Astrocyte (in vitro differentiated cells and primary cell): ENCODE results near the gene RNF123. TPM values are rescaled to one million over a fixed set of nuclear protein-coding genes. Genes with fewer than 3 reads are reported as not detected.
"Not testable (repeated sequence)": the region's sequence is repeated elsewhere in the genome, so short reads cannot be mapped to it uniquely, and the experiment has no call there.

Source experiments
- DNase-seq: peaks from one replicate; pipeline ENCODE4 v3.0.0-alpha.2; 2010; ENCODE audit warnings: low read depth
- FAIRE-seq: peaks from 2 replicates; lab custom pipeline; 2011; peaks lifted over from hg19 to GRCh38; lab: Jason Lieb, UNC
- H2AFZ ChIP-seq: 2 replicates; pipeline ENCODE4 v1.6.0; 2012; ENCODE audit warnings: low read depth, low read length, inconsistent platforms
- H3K27ac ChIP-seq: 2 replicates; pipeline ENCODE4 v1.5.1; 2011; ENCODE audit warnings: low read depth, low read length, inconsistent platforms
- H3K27me3 ChIP-seq: 2 replicates; pipeline ENCODE4 v1.6.0; 2011; ENCODE audit warnings: low read length, inconsistent platforms; ENCODE audit not compliant: insufficient read depth
- H3K36me3 ChIP-seq: 2 replicates; pipeline ENCODE4 v1.5.1; 2011; ENCODE audit warnings: low read length, inconsistent platforms; ENCODE audit not compliant: insufficient read depth
- H3K4me1 ChIP-seq: 2 replicates; pipeline ENCODE4 v1.5.1; 2011; ENCODE audit warnings: low read length, inconsistent platforms; ENCODE audit not compliant: insufficient read depth
- H3K4me2 ChIP-seq: 2 replicates; pipeline ENCODE4 v1.6.0; 2012; ENCODE audit warnings: low read length, inconsistent platforms
- H3K4me3 ChIP-seq: 2 replicates; pipeline ENCODE4 v1.5.1; 2011; ENCODE audit warnings: low read depth, mild to moderate bottlenecking, low read length, inconsistent platforms; ENCODE audit not compliant: insufficient read depth
- H3K79me2 ChIP-seq: 2 replicates; pipeline ENCODE4 v1.6.0; 2012; ENCODE audit warnings: mild to moderate bottlenecking, low read length, inconsistent platforms; ENCODE audit not compliant: insufficient read depth
- H3K9ac ChIP-seq: 2 replicates; pipeline ENCODE4 v1.6.0; 2012; ENCODE audit warnings: mild to moderate bottlenecking, low read length, inconsistent platforms
- H3K9me3 ChIP-seq: 2 replicates; pipeline ENCODE4 v1.5.1; 2012; ENCODE audit warnings: low read depth, mild to moderate bottlenecking, low read length, inconsistent platforms; ENCODE audit not compliant: insufficient read depth
- H4K20me1 ChIP-seq: 2 replicates; pipeline ENCODE4 v1.6.0; 2012; ENCODE audit warnings: low read length, inconsistent platforms; ENCODE audit not compliant: insufficient read depth
- H3K27ac Mint-ChIP-seq: one replicate; pipeline ENCODE4 v1.8.0; 2021; ENCODE audit warnings: mild to moderate bottlenecking, mixed read lengths; ENCODE audit not compliant: unreplicated experiment
- H3K27me3 Mint-ChIP-seq: one replicate; pipeline ENCODE4 v1.8.0; 2021; ENCODE audit warnings: low read depth, mixed read lengths; ENCODE audit not compliant: unreplicated experiment
- H3K36me3 Mint-ChIP-seq: one replicate; pipeline ENCODE4 v1.8.0; 2021; ENCODE audit warnings: low read depth, mixed read lengths; ENCODE audit not compliant: unreplicated experiment
- H3K4me1 Mint-ChIP-seq: one replicate; pipeline ENCODE4 v1.8.0; 2021; ENCODE audit warnings: low read depth, mixed read lengths; ENCODE audit not compliant: unreplicated experiment
- H3K4me3 Mint-ChIP-seq: one replicate; pipeline ENCODE4 v1.8.0; 2021; ENCODE audit warnings: mild to moderate bottlenecking, moderate library complexity, mixed read lengths; ENCODE audit not compliant: unreplicated experiment
- H3K9me3 Mint-ChIP-seq: one replicate; pipeline ENCODE4 v1.8.0; 2021; ENCODE audit warnings: mild to moderate bottlenecking, mixed read lengths; ENCODE audit not compliant: unreplicated experiment
- total RNA-seq: library from RNA; stranded (reverse); gene quantifications from 2 replicates; pipeline ENCODE4 v1.2.1, GENCODE V29; 2021

The RNF123 gene
- total RNA-seq, 1 donor from 2014 or later, result 40.9 TPM

- FAIRE-seq, H3K27me3 Mint-ChIP-seq, H3K9me3 ChIP-seq, H3K4me1 Mint-ChIP-seq, H3K27ac Mint-ChIP-seq, H3K4me3 Mint-ChIP-seq, H3K9ac ChIP-seq, H3K27ac ChIP-seq, H4K20me1 ChIP-seq, H3K9me3 Mint-ChIP-seq, H3K36me3 ChIP-seq, H2AFZ ChIP-seq, H3K36me3 Mint-ChIP-seq, DNase-seq, H3K4me3 ChIP-seq, H3K27me3 ChIP-seq: not testable (repeated sequence)
- peaks cover 36% of the 10 kb centered on the region for H3K79me2 ChIP-seq
- H3K4me1 ChIP-seq, result peaks cover 11% of the 10 kb centered on the region
- peak overlapping the region; percentile 86 for H3K4me2 ChIP-seq
These were observed 1.5 kb downstream of the RNF123 start for GRCh38 chr3:49690856-49691255.

DNA sequence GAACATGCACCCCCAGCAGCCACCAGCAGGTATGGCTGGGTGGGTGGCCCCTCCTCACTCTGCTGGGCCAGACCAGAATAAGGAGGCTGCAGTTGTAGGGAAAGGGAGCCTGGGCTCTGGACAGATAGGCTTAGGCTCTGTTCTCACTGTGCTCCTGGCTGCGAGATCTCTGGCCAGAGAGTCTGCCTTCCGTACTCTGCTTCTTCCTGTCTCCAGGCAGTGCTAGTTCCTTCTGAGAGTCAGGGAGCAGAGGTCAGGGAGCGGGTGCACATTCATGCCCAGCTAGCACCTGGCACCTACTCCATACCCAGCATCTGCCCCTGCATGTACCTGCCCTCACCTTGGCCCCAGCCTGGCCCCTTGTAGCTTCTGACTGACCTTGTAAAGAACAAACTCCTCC is 2.1 kb downstream of the RNF123 start:
- H3K9me3 Mint-ChIP-seq, H3K36me3 ChIP-seq, H3K27ac ChIP-seq, H3K9me3 ChIP-seq, H4K20me1 ChIP-seq, H2AFZ ChIP-seq, H3K4me3 ChIP-seq, H3K27me3 Mint-ChIP-seq, H3K9ac ChIP-seq, H3K27me3 ChIP-seq, H3K4me2 ChIP-seq, H3K27ac Mint-ChIP-seq, FAIRE-seq, H3K4me1 Mint-ChIP-seq, H3K4me3 Mint-ChIP-seq, DNase-seq, H3K36me3 Mint-ChIP-seq: not testable (repeated sequence)
- H3K79me2 ChIP-seq, result peaks cover 36% of the 10 kb centered on the region
- peaks cover 11% of the 10 kb centered on the region for H3K4me1 ChIP-seq

- peaks cover 34% of the 10 kb centered on the region for H3K79me2 ChIP-seq
- not testable (repeated sequence) for H3K27me3 Mint-ChIP-seq, H3K27me3 ChIP-seq, H2AFZ ChIP-seq, H3K27ac ChIP-seq, DNase-seq, H3K4me1 ChIP-seq, H3K36me3 Mint-ChIP-seq, H3K4me1 Mint-ChIP-seq, FAIRE-seq, H3K9me3 ChIP-seq, H3K9ac ChIP-seq, H3K4me3 Mint-ChIP-seq, H4K20me1 ChIP-seq, H3K9me3 Mint-ChIP-seq, H3K4me2 ChIP-seq, H3K36me3 ChIP-seq, H3K4me3 ChIP-seq
- H3K27ac Mint-ChIP-seq, result peak overlapping the region; percentile 1
These were observed 5.2 kb downstream of the RNF123 start for GRCh38 chr3:49694409-49695070.

GRCh38 chr3:49695350-49696015 is 6.1 kb downstream of the RNF123 start:
- H3K9ac ChIP-seq, H3K36me3 Mint-ChIP-seq, H3K27ac Mint-ChIP-seq, H2AFZ ChIP-seq, H3K4me1 ChIP-seq, H3K4me3 Mint-ChIP-seq, DNase-seq, H3K27me3 ChIP-seq, H3K9me3 Mint-ChIP-seq, H3K36me3 ChIP-seq, FAIRE-seq, H3K27me3 Mint-ChIP-seq, H3K9me3 ChIP-seq, H3K4me1 Mint-ChIP-seq, H3K27ac ChIP-seq, H3K4me3 ChIP-seq, H3K4me2 ChIP-seq, H4K20me1 ChIP-seq: not testable (repeated sequence)
- H3K79me2 ChIP-seq, result peaks cover 25% of the 10 kb centered on the region
